ENCODE measurements around the gene GAREM1.

Gene GAREM1

DNA sequence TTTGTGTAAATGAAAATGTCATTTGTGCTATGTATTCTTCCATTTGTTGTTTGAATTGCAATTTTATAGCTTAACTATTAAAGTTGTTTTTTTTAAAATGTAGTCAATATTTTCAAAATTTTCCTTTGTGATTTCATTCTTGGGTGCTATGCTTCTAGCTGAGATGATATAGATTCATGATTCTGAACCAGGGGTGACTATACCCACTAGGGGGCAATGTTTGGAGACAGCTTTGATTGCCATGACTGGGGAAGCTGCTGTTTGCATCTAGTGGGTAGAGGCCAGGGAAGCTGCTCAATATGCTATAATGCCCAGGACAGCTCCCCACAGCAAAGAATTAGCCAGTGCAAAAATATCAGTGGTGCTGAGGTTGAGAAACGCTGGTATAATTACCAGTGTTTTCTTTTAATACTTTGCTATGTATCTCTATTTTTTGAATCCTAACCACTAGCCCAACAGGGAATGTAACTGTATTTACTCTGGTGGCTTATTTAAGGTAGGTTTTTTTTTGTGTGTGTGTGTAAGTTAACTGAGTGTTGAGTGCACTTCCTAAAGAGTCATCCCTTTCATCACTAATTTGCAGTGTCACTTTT is 181.1 kb downstream of the GAREM1 start:
- DNase-seq (ENCODE audit: low read depth) = no peak

DNA sequence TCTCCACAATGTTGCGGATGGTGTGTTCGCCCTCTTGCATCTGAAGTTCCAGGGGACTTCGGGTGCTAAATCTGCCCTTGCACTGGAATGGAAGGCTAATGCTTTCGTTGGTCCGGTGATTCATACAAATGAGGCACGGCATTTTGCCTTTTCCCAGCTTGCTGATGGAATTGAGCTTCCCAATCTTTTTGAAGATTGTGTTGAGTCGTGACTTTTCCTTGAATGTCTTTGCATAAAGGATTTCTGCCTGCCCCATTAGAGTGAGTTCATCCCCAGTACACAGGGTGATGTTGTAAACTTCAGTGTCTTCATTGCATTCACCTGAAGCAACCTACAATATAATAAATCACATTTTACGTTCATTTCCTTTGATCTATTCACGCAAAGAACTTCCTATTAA is 182.8 kb downstream of the GAREM1 start:
- DNase-seq (ENCODE audit: low read depth) = no peak

- DNase-seq (ENCODE audit: low read depth) = no peak
Measured at GRCh38 chr18:32287249-32287648, 183.4 kb downstream of the GAREM1 start.

- DNase-seq (ENCODE audit: low read depth) = no peak
Measured at GRCh38 chr18:32286749-32287148, 183.9 kb downstream of the GAREM1 start.

DNA sequence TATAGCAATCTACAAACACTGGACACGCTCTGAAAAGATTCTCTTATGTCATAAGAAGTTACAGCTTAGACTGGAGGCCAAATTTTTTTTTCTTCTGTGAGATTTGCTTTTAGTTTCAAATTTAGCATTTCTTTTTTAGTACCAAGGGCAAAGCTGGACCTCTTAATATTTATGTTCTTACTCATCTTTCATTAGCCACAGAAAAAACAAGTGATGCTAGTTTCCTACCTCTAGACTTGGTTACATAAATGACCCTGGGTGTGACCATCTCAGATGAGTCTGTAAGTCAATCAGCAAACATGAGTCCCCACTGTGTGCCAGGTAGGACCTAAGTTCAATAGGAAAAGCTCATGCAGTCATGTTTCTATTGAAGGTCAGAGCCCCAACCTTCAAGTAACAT is 186.4 kb downstream of the GAREM1 start:
- no peak for DNase-seq (ENCODE audit: low read depth)

GRCh38 chr18:32280911-32281310 is 189.8 kb downstream of the GAREM1 start:
- no peak for DNase-seq (ENCODE audit: low read depth)

DNA sequence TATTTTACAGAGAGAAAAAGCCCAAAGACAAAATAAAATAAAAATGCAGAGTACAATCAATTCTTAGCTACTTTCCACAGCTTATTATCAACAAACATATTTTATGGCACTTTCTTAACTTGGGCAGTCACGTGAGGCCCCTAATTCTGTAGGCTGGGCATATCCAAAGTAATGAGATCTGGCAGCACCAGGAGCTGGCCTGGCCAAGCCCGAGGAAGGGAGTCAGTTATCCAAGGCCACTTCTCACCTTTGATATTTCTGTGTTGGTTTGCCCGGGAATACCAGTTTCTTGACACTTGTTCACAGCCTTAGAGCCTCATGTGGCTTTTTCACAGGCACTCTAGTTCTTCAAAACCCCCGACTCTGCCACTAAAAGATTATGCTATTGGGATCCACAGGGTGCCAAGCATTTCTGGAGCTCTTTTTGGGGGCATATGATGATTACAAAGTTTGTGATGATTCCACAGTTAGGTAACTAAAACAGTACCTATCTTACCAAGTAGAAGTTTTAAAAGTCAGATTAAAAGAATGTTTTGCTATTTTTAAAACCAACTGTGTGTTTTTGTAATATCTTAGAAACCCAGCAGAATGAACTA is 190.4 kb downstream of the GAREM1 start:
- no peak for DNase-seq (ENCODE audit: low read depth)

DNA sequence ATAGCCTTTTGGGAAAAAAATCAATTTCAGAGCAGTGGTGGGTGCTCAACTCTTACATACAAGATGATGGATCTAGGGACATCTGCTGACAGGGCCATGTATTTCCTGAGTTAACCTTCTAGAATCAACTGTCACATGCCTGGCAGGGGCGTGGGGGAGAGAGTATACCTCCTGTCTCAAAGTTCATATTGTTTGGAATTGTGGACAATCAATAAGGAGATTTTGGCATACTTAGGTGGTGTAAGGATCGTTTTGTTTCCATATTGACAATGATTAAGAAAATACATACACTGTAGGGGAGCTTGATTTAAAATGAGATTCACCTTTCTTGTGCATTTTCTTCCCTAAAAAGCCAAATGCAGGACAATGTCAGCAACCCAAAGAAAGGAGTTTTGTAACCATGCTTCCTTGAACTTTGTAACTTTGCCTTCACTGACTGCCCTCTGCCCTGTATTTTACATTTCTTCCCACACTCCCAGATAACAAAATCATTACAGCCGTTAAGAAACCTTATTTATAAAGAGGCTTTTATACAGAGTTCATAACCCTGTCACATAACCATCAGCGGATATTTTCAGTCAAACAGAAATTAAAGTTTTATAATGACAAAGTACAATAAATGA is 192.4 kb downstream of the GAREM1 start:
- DNase-seq (ENCODE audit: low read depth) = no peak

- no peak for DNase-seq (ENCODE audit: low read depth)
Measured at GRCh38 chr18:32277549-32277948, 193.1 kb downstream of the GAREM1 start.

DNA sequence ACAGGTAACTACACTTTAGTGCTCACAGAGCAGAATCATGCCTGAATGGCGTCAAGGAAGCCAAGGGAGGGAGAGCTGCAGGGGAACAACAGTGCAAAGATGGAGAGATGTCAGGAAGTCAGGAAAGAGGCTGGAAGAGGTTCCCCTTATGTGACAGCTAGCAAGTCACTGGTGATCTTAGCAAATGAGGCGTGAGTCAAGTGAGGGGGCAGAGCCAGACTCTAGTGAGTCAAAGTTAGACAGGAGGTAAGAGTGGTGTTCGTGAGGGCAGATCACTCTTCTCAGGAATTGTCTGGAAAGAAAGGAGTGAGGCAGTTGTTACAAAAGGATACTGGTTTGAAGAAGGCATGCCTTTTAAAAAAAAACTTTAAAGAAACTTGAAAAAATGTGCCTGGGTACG is 193.8 kb downstream of the GAREM1 start:
- DNase-seq (ENCODE audit: low read depth) = no peak

DNA sequence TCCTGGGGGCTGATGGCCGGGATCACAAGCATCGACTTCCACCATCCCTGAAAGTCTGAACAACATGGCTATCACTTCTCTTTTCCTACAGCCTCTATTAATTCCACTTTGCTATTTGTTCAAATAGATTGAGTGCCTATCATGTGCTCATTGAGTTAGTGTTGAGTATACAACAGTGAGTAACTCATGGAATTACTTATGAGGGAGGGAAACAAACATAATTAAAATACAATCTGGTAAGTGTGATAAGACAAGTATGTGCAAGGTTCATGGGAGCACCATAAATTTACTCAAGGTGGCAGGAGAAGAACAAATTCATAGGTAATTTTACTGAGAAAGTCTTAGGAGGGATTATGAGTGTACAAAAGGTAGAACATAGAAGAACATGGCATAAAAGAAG is 194.4 kb downstream of the GAREM1 start:
- DNase-seq (ENCODE audit: low read depth) = no peak

DNA sequence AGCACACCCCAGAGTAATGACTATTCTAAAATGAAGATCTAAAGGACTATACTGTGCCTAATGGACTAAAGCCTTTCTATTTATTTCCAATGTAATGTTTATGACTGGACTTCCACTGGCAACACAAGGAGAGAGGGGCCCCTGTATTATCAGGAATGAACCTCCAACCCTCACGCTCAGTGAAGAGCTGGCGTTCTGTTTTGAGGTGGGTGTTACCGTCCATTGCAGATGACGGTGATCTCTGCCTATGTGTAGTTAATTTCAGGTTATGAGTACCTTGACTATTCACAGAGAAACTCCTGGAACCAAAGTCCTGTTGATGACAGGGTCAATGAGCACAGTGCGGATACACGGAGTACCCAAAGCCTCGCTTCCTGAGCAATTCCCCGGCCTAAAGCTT is 195.5 kb downstream of the GAREM1 start:
- no peak for DNase-seq (ENCODE audit: low read depth)

DNA sequence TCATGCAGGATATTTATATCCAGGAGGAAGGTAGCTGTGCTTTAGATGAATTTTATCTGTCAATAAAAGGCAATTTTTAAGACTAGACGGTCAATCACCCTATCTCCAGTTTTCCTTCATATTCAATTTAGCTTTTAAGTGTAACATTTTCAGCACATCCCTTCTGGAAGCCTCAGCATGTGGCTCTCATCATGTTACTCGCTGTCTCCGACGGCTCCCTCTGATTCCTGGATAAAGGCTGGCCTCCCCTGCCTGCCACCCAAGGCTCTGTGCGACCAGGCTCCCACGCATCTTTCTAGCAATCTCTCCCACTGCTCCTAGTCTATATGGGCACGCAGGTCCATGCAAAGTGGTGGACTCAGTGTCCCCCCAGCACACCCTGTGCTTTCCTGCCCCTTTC is 196.4 kb downstream of the GAREM1 start:
- no peak for DNase-seq (ENCODE audit: low read depth)

DNA sequence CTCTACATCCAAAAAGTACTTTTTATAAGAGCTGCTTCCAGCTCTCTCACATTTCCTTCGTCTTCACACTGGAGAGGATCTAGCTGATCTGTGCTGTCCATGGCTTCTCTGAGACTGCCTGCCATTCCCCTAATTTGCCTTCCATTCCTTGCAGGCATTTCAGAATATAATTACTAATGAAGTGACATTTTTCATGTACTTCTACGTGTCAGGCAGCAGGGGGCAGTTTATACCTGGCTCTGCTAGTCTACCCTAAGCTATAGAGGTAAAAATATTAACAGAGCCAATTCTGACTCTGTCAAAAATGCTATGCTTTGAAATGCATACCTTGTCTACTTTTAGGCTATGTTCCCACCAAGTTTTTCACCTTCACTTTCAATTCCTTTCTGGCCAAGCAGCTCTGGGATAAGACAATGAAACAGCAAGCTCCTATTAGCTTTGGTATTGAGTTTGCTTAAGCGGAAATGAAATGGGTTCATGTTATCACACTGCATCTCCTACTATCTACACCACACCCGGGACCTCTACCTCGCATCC is 198.9 kb downstream of the GAREM1 start:
- DNase-seq (ENCODE audit: low read depth) = no peak

DNA sequence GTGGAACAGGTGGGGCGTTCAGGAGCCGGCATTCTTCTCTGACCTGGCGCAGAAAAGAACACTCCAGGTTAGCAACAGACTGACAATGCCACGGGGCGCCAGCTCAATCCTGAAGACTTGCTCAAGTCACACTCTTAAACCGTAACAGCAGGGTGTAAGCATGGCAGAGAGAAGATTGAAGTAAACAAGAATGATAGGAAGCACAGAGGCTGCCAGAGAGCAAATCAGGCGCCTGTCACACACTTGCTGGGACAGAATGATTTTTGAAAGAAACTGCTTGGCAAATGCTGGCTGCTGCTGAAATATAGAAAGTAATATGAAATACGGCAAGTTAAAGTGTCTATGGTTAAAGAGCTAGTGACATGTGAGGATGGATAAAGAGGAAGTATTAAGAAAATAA is 200.3 kb downstream of the GAREM1 start:
- no peak for DNase-seq (ENCODE audit: low read depth)

DNA sequence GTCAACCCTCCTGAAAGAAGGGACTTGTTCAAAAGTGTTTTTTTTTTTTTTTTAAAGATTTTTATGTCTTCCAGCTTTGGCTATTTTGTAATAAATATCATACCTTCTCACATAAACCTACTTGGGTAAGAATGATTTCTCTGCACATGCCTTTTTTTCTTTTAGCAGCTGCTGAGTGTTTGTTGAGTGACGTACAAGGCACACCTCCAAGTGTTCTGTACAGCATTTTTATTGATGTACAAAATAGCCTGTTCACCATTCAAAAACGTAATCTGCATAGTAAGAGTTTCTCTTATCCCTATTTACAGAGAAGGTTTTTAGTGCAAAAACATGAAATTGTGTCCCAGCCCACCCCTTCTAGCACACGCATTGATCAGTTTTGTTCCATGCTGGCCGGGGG is 203.2 kb downstream of the GAREM1 start:
- DNase-seq (ENCODE audit: low read depth) = no peak

DNA sequence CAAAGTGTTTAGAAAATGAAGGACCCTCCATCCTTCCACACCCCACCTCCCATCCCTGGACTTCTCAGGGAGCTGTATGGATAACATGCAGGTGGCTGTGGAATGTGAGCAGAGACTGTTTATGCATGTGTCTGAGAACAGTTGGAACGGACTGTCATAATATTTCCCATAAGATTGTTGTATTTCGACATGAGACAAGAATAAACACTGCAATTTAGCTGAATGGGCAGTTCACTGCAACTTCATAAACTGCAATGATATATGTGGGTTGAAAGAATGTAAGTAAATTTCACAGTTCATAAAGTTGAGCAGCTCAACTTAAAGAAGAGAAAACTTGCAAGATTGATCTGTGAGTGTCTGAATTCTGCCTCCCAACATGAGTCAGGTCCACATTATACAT is 206.3 kb downstream of the GAREM1 start:
- DNase-seq (ENCODE audit: low read depth) = no peak

DNA sequence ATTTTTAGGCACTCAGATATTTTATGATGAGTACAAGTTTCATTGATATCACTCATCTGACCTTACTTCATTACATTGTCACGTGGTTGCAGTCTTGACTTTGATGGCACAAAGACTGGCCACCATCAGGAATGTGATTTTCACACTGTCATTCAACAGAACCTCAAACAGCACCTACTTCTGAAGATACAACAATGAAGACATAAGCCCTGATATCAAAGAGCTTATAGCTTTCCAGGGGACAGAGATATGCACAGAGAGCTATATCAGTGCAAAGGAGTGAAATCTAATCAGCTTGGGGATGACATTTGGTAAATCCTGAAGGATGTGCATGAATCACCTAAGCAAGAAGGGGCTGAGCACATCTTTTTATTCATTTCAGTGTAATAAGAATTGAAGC is 208.6 kb downstream of the GAREM1 start:
- no peak for DNase-seq (ENCODE audit: low read depth)

- no peak for DNase-seq (ENCODE audit: low read depth)
Measured at GRCh38 chr18:32261003-32261402, 209.7 kb downstream of the GAREM1 start.

- no peak for DNase-seq (ENCODE audit: low read depth)
Measured at GRCh38 chr18:32259553-32259952, 211.1 kb downstream of the GAREM1 start.

DNA sequence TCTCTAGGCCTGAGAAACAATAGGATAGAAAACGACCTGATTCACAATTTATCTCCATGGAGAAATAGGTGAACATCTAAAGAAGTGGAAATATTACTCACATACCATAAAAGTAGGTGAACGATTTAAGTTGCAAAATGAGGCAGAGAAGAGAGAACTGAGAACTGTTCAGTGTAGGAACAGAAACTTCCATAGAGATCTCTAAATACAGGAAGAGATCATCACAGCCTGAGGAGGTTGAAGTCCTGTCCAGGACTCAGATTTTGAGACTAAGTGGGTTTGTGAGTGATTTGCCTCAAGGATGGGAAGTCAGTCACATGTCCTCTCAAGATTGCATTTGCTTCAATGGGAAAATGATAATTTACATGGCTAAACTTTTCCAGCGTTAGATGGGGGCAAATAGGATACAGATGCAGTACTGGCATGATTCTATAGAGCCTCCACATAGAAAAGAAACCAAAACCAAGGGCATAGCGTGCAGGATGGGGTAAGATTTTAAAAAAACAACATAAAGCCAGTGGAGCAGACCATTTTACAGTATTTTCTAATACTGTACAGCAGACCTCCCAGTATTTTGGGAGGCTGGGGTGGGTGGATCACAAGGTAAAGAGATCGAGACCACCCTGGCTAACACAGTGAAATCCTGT is 212.0 kb downstream of the GAREM1 start:
- DNase-seq (ENCODE audit: low read depth) = no peak

DNA sequence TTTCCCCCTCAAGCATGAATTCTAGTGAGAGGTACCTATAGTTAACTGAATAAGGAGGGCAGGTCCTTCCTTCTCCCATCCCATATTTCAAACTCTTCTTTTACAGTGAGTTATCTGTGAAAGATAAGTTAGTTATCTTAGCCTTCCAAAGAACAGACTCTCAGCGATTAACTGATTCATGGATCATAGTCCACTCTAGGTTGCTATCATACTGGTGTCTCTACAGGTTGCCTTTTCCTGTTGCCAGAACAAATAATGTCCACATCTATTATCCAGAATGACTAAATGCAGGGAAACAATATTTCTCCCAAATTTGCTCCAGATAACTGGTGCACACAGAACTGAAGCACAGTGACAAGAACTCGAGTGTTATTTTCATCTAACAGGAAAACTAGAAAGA is 212.5 kb downstream of the GAREM1 start:
- DNase-seq (ENCODE audit: low read depth) = no peak

- DNase-seq (ENCODE audit: low read depth) = no peak
Measured at GRCh38 chr18:32257084-32257785, 213.4 kb downstream of the GAREM1 start.
